Adrenal gland (tissue), 12 donors: Measurements from ENCODE around the gene SH3BP5L. TPM values are rescaled to one million over a fixed set of nuclear protein-coding genes. Genes with fewer than 3 reads are reported as not detected.
A peak's percentile ranks its signal among the peaks of the same experiment; 100 is the strongest.

Source experiments
- DNase-seq, 7 donors: peaks; one replicate each; pipeline ENCODE4 v3.0.0-alpha.2; 2019 to 2020
- H3K27ac ChIP-seq, 5 donors: fragments of 200-600 bp; sonication (generic) in 4 of 5; 1 replicate in 3 of 5; 2 replicates in 2 of 5; pipeline versions ENCODE4 v1.5.1 to v1.8.0; 2016 to 2020; ENCODE audit warnings: mild to moderate bottlenecking in 1 of 5
- H3K27me3 ChIP-seq: fragments of 200-600 bp; 2 replicates; pipeline ENCODE4 v1.8.0; 2021
- H3K36me3 ChIP-seq, 2 donors: fragments of 200-600 bp; replicated peaks in 1 of 2; 1 replicate in 1 of 2; 2 replicates in 1 of 2; pipeline versions ENCODE4 v1.5.1 to v1.8.0; 2018 to 2022
- H3K4me1 ChIP-seq, 2 donors: fragments of 200-600 bp; replicated peaks in 1 of 2; 1 replicate in 1 of 2; 2 replicates in 1 of 2; pipeline versions ENCODE4 v1.5.1 to v1.8.0; 2018 to 2021
- H3K4me3 ChIP-seq, 4 donors: fragments of 200-600 bp; sonication (generic) in 3 of 4; one replicate each; pipeline ENCODE4 v1.5.1; 2016 to 2018
- H3K9me3 ChIP-seq, 3 donors: fragments of 200-600 bp; sonication (generic) in 1 of 3; replicated peaks in 1 of 3; 1 replicate in 2 of 3; 2 replicates in 1 of 3; pipeline versions ENCODE4 v1.5.1 to v1.8.0; 2016 to 2021
- POLR2A ChIP-seq, 2 donors: fragments of 450-650 bp; IDR thresholded peaks; one replicate each; pipeline ENCODE4 v1.6.1; 2017; ENCODE audit warnings: antibody characterized with exemption in 2 of 2, mild to moderate bottlenecking in 2 of 2, moderate library complexity in 1 of 2
- WGBS, 4 donors: extraction: QIAGEN DNeasy Blood & Tissue Kit in 2 of 4; methylation state at CpG; one replicate each; pipeline versions ENCODE4 v1.1.5 to v1.1.7; 2013 to 2017; 5-methylcytosine and 5-hydroxymethylcytosine counted together
- intact Hi-C, 2 donors: fragments of 100-400 bp; cut with DNase I; formaldehyde crosslinking; loops; one replicate each; pipeline versions ENCODE4 v1.14.1 to v1.15.0; 2022 to 2023
- polyA plus RNA-seq, 3 donors: library from polyadenylated mRNA; stranded (reverse); fragments of 200-250 nt in 2 of 3; fragments of 350-450 nt in 1 of 3; fragmentation: Illumina TruSeq in 1 of 3; extraction: RNeasy Lipid Tissue Mini Kit (QIAGEN cat#74804) in 1 of 3; gene quantifications; one replicate each; pipeline ENCODE4 v1.2.3, GENCODE V29; 2013 to 2014
- total RNA-seq, 9 donors: library from RNA; depleted of rRNA in 4 of 9; stranded (reverse); fragments of >200 nt in 4 of 9; fragments of 120-200 nt in 1 of 9; fragmentation: NEBNext Ultra II Directional in 1 of 9; extraction: Animal tissue kit (Norgen Biotek cat#: 25700) in 1 of 9; gene quantifications; one replicate each; pipeline versions ENCODE4 v1.1.0 to v1.2.4, GENCODE V29; 2013 to 2023
- TF ChIP-seq, protein P1 (sequence below), 6 experiments: fragments of 450-650 bp in 4 of 6; fragments of 200-600 bp in 2 of 6; sonication (generic) in 1 of 6; IDR thresholded peaks; 1 replicate in 5 of 6; 2 replicates in 1 of 6; pipeline versions ENCODE4 v1.5.1 to v1.8.0; 2016 to 2021; ENCODE audit warnings: antibody characterized with exemption in 6 of 6, mild to moderate bottlenecking in 2 of 6, moderate library complexity in 1 of 6
- donor health status: healthy with polysubstance abuse.
- donor health status: Bipolar disorder and iron deficiency.
- donor health status: DM: yes; HTN: yes; CAD: no.
- donor health status: DM: no; HTN: no; CAD: no.
- donor health status: DM: no; HTN: no; CAD: no.
- donor health status: DM: yes; HTN: yes; CAD: no.

The SH3BP5L gene
- total and polyA plus RNA-seq, 12 donors, result 15.4 to 36.9 (median 26.5) TPM

DNA sequence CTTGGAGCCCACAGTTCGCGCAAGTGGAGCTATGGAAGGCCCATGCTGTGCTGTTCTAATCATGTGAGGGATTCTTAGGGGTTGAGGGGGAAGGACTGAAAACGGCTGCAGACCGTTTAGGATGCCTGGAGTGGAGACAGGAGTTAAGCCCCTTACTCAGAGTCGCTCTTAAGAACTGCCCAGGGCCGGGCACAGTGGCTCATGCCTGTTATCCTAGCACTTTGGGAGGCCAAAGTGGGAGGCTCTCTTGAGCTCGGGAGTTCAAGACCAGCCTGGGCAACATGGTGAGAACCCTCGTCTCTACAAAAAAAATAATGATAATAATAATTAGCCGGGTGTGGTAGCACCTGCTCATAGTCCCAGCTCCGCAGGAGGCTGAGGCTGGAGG is 13.4 kb upstream of the SH3BP5L start:
- WGBS, 4 donors, result 11 to 18% (median 12%) methylated on average over 8 to 10 of the region's 10 CpGs
- TF ChIP-seq POLR2A (IDR thresholded peaks at IDR 0.05), result no peak
- TF ChIP-seq, protein P1, sequence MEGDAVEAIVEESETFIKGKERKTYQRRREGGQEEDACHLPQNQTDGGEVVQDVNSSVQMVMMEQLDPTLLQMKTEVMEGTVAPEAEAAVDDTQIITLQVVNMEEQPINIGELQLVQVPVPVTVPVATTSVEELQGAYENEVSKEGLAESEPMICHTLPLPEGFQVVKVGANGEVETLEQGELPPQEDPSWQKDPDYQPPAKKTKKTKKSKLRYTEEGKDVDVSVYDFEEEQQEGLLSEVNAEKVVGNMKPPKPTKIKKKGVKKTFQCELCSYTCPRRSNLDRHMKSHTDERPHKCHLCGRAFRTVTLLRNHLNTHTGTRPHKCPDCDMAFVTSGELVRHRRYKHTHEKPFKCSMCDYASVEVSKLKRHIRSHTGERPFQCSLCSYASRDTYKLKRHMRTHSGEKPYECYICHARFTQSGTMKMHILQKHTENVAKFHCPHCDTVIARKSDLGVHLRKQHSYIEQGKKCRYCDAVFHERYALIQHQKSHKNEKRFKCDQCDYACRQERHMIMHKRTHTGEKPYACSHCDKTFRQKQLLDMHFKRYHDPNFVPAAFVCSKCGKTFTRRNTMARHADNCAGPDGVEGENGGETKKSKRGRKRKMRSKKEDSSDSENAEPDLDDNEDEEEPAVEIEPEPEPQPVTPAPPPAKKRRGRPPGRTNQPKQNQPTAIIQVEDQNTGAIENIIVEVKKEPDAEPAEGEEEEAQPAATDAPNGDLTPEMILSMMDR (IDR thresholded peaks at IDR 0.05), result no peak
- intact Hi-C loops, result no loop called here
- no peak for DNase-seq
- peak overlapping the region; percentile 100 for H3K27ac ChIP-seq
- peaks cover 0 to 20% of the 10 kb centered on the region in 2 donors for H3K4me1 ChIP-seq
- no peaks in the 10 kb centered on the region for H3K27me3 ChIP-seq
- H3K4me3 ChIP-seq, result peak overlapping the region; percentile 27 to 99 (median 69)
- H3K9me3 ChIP-seq, result no peaks in the 10 kb centered on the region
- no peaks in the 10 kb centered on the region for H3K36me3 ChIP-seq

GRCh38 chr1:248838357-248839167 is 12.8 kb upstream of the SH3BP5L start:
- 0 to 2% (median 0%) methylated on average over 23 to 82 of the region's 82 CpGs; no CpG with 5 or more reads in 1 of the 4 donors for WGBS, 4 donors
- intact Hi-C loops, result no loop called here
- peak; percentile 94 to 96 for TF ChIP-seq POLR2A (IDR thresholded peaks at IDR 0.05)
- TF ChIP-seq, protein P1 (IDR thresholded peaks at IDR 0.05), result no peak
- H3K4me3 ChIP-seq, result peak overlapping the region; percentile 27 to 99 (median 87)
- H3K9me3 ChIP-seq, result no peaks in the 10 kb centered on the region
- H3K4me1 ChIP-seq, result peaks cover 0 to 20% of the 10 kb centered on the region in 2 donors
- no peaks in the 10 kb centered on the region for H3K36me3 ChIP-seq
- H3K27me3 ChIP-seq, result no peaks in the 10 kb centered on the region
- peak overlapping the region; percentile 100 for H3K27ac ChIP-seq
- peak; percentile 91 to 97 (median 95) for DNase-seq

DNA sequence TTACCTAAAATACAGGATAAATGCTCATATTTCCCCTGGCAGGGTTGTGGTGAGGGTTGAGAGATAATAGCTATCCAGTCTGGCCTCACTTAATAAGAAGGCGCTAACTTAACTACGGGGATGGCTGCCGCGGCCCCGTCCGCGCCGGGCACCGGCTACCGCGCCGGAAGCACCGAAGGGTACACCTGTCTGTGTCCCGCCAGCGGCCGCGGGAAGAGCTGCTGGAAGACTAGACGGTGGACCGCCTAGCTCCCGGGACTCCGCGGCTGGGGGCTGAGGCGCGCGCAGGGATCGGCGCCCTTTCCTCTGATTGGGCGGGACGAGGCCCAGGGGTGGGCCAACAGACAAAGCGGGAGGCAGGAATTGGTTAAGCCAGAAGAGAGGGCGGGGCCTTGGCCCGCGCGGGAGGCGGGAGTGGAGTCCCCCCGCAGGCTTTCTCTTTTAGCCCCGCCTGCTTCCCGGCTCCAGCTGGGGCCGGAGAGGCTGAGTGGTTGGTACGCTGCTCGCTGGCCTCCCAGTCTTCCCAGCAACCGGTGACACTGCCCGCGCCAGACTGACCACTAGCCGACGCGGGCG is 12.2 kb upstream of the SH3BP5L start, which contains the start of gene ZNF672:
TSS of gene ZNF672 (plus strand) at position 444 of the 576 bp plus-strand sequence. CDS start 9,051 bp downstream, outside the sequence.
- Histone ChIP-seq H3K27me3 (no peaks in the 10 kb centered on the region), H3K36me3 (no peaks in the 10 kb centered on the region), H3K4me3 (peak within 1 kb of the TSS; percentile 27 to 99 (median 87)), H3K9me3 (no peaks in the 10 kb centered on the region), H3K4me1 (peaks cover 0 to 20% of the 10 kb centered on the region in 2 donors), H3K27ac (peak within 1 kb of the TSS; percentile 100)
- WGBS, 4 donors, result 0% methylated on average over 27 to 48 of the region's 48 CpGs; no CpG with 5 or more reads in 1 of the 4 donors
- peak in 1 of 2 donors; percentile 95 for TF ChIP-seq POLR2A (IDR thresholded peaks at IDR 0.05)
- TF ChIP-seq, protein P1 (IDR thresholded peaks at IDR 0.05), result peak in 1 of 6 experiments; percentile 16
- DNase-seq, result peak; percentile 98 to 99 (median 99)
- intact Hi-C loops, result no loop called here

GRCh38 chr1:248837045-248837780 is 11.5 kb upstream of the SH3BP5L start:
- TF ChIP-seq POLR2A (IDR thresholded peaks at IDR 0.05), result no peak
- TF ChIP-seq, protein P1 (IDR thresholded peaks at IDR 0.05), result no peak
- Histone ChIP-seq H3K9me3 (no peaks in the 10 kb centered on the region), H3K4me3 (peak overlapping the region in 3 of 4 donors; percentile 7 to 99 (median 24)), H3K27ac (peak overlapping the region in 3 of 5 donors; percentile 100), H3K36me3 (no peaks in the 10 kb centered on the region), H3K27me3 (no peaks in the 10 kb centered on the region), H3K4me1 (peaks cover 0 to 20% of the 10 kb centered on the region in 2 donors)
- intact Hi-C loops, result no loop called here
- DNase-seq, result peak in 1 of 7 donors; percentile 70
- 45 to 55% (median 47%) methylated on average over 9 to 11 of the region's 11 CpGs for WGBS, 4 donors
